KOPT-K1 (cell line): ENCODE measurements around the gene NME4.
"Not testable (repeated sequence)": the region's sequence is repeated elsewhere in the genome, so short reads cannot be mapped to it uniquely, and the experiment has no call there.

ENCODE experiments used
- H3K27ac ChIP-seq: fragments of 200-600 bp; sonication (generic); 2 replicates; pipeline ENCODE4 v1.5.1; 2016; ENCODE audit warnings: antibody characterized with exemption, mild to moderate bottlenecking, low read depth, low read length; ENCODE audit not compliant: poor library complexity, severe bottlenecking
- H3K36me3 ChIP-seq: fragments of 200-600 bp; sonication (generic); 2 replicates; pipeline ENCODE4 v1.5.1; 2017; ENCODE audit warnings: antibody characterized with exemption, mild to moderate bottlenecking, low read length, moderate library complexity; ENCODE audit not compliant: insufficient read depth
- H3K9me3 ChIP-seq: fragments of 200-600 bp; sonication (generic); 2 replicates; pipeline ENCODE4 v1.5.1; 2017; ENCODE audit warnings: antibody characterized with exemption, low read length, mild to moderate bottlenecking; ENCODE audit not compliant: insufficient read depth, poor library complexity, severe bottlenecking

Gene NME4

DNA sequence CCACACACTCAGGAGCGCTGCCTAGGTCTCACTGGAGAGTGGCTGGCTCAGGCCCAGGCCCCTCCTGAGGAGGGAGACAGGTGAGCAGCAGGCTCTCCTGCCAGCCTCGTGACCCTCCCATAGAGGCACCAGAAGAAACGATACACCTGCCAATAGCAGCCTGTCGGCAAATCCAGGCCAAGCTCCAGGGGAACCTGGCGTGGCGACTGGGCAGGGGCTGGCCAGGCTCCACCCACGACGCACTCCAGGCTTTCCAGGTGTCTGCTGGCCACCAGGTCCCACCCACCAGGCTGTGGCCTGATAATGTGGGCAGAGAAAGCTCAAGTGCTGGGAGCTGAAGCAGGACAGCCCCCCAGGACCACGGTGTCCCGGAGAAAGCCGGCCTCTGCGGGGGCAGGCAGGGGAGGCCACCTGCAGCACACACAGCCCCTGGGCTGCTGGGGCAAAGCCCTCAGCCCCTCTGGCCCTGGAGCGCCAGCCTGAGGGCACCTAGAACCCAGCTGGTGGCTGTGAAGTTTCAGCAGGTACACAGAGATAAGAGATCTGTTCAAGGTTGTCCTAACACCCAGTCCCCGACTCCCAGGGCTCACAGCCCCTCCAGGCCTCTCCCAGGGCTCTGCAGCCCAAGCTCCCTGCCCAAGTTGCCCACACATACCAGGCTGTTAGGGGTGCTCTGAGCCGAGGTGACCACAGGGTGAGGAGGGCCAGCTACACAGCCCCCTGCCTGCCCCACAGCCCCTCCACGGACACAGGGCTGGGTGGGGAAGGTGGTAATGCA, 17.6 kb upstream of the NME4 start:
- H3K9me3 ChIP-seq = no peaks in the 10 kb centered on the region
- H3K36me3 ChIP-seq = peaks cover 26% of the 10 kb centered on the region; the same call in 1 of the 2 replicates
- no peak overlapping the region for H3K27ac ChIP-seq

- Histone ChIP-seq H3K36me3 (peaks cover 19% of the 10 kb centered on the region; the same call in 1 of the 2 replicates), H3K27ac (no peak overlapping the region), H3K9me3 (no peaks in the 10 kb centered on the region)
These were observed 16.8 kb upstream of the NME4 start for GRCh38 chr16:379961-380761.

- Histone ChIP-seq H3K9me3 (no peaks in the 10 kb centered on the region), H3K27ac (peak overlapping the region; percentile 57), H3K36me3 (peaks cover 17% of the 10 kb centered on the region; the same call in 1 of the 2 replicates)
These were observed 16.3 kb upstream of the NME4 start for GRCh38 chr16:380762-381011.

DNA sequence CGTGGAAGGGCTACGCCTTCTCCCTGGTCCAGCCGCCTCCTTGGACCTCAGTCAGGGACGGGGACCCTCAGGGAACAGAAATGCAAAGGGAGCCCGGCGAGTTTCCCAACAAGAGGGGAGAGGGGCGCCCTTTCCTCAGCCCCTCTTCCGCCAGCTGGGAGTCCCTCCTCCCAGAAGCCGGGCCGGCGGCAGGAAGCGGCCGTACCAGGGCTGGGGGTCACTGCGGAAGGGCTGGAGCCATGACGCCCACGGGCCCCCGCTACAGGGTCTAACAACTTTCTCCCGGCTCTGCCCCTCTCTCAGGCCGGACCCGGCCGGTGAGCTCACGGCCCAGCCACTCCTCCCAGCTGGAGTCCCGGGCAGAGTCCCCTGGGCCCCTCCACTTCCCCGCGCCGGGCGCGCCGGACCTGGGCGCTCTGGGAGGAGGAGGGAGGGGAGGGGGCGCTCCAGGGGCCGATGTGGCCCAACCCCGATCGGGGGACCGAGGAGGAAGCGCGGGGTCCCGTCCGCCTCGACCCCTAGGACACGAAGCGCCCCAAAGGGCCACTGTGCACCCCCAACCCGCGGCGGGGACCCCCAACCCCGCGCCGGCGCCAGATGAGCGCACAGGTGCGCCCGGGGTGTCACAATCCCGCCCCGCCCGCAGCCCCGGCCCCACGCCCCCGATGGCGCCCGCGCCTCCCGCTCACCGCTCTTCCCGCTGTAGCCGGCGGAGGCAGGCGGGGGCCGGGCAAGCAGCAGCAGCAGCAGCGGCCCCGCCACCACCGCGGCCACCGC, 15.8 kb upstream of the NME4 start:
- Histone ChIP-seq H3K9me3 (no peaks in the 10 kb centered on the region), H3K27ac (peak overlapping the region; percentile 57), H3K36me3 (peaks cover 12% of the 10 kb centered on the region; the same call in 1 of the 2 replicates)

DNA sequence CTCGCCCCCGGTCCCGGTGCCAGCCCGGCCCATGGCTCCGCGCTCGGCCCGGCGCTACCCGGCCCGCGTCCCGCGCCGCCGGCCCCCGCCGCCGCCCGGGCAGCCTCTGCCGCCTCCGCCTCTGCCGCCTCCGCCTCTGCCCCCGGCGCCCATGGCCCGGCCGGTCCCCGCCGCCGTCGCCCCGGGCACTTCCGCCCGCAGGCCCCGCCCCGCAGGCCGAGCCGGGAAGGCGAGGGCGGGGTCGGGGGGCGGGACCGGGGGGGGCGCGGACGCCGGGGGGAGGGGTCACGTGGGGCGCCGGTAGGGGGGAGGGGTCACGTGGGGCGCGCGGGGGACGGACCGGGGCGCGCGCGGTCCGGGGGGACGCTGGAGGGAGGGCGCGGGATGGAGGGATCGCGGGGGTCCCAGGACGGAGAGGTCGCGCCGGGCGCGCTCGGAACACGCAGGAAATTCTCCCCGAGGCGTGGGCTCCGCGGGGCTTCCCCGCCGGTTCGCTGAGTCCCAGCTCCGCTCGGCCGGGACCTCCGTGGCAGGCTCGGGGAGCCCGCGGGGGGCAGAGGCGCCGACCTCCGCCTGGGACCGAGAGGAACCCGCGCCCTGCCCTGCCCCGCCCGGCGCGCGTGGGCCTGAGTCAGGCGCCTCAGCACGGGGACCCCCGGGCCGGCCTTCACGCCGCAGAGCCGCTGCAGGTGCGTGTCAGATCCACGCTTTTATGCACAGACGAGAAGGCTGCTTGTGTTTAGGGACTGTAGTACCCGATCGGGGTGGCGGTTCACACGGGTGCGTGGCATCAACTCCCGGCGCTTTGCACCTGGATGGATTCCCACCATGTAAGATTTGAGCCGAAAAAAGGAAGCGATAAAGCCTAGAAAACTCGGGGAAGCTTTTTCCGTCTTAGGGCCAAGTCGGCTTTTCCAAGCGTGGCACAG, 14.9 kb upstream of the NME4 start, which contains the start of gene PGAP6:
Gene PGAP6 (minus strand): TSS at position 190 of the 929 bp plus-strand sequence. CDS start 157 bp downstream, at position 33.
- Histone ChIP-seq H3K9me3 (no peaks in the 10 kb centered on the region), H3K27ac (peak within 1 kb of the TSS; percentile 57), H3K36me3 (peaks cover 4% of the 10 kb centered on the region; the same call in 1 of the 2 replicates)

GRCh38 chr16:383326-384051, 13.5 kb upstream of the NME4 start:
- Histone ChIP-seq H3K36me3 (no peaks in the 10 kb centered on the region), H3K27ac (no peak overlapping the region), H3K9me3 (no peaks in the 10 kb centered on the region)

DNA sequence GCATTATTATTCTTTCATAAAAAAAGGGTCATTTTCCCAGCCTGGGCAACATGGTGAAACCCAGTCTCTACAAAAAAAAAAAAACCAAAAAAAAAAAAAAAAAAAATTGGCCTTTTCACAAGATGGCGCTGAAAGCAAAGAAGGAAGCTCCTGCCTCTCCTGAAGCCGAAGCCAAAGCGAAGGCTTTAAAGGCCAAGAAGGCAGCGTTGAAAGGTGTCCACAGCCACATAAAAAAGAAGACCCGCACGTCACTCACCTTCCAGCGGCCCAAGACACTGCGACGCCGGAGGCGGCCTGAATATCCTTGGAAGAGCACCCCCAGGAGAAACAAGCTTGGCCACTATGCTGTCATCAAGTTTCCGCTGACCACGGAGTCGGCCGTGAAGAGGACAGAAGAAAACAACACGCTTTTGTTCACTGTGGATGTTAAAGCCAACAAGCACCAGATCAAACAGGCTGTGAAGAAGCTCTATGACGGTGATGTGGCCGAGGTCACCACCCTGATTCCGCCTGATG, 10.3 kb upstream of the NME4 start:
- Histone ChIP-seq H3K36me3 (no peaks in the 10 kb centered on the region), H3K27ac (no peak overlapping the region)

DNA sequence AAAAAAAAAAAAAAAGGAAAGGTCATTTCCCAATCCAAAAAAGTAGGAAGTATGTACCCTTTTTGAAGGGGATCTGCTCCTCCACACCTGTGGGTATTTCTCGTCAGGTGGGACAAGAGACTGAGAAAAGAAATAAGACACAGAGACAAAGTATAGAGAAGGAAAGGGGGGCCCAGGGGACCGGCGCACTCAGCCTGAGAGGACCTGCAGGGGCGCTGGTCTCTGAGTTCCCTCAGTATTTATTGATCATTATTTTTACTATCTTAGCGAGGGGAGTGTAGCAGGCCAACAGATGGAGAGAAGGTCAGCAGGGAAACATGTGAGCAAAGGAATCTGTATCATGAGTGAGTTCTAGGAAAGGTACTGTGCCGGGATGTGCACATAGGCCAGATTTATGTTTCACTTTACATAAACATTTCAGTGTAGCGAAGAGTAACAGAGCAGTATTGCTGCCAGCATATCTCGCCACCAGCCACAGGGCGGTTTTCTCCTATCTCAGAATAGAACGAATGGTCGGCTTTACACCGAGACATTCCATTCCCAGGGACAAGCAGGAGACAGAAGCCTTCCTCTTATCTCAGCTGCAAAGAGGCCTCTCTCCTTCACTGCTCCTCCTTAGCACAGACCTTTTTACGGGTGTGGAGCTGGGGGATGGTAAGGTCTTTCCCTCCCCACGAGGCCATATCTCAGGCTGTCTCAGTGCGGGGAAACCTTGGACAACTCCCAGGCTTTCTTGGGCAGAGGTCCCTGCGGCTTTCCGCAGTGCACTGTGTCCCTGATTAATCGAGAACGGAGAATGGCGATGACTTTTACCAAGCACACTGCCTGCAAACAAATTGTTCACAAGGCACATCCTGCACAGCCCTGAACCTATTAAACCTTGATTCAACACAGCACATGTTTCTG, 9.0 kb upstream of the NME4 start:
- H3K27ac ChIP-seq, H3K9me3 ChIP-seq, H3K36me3 ChIP-seq: not testable (repeated sequence)

More for the DNA sequence above, 10.3 kb upstream of the NME4 start:
- no peaks in the 10 kb centered on the region for H3K9me3 ChIP-seq

GRCh38 chr16:389352-389751, 7.6 kb upstream of the NME4 start:
- no peaks in the 10 kb centered on the region for H3K36me3 ChIP-seq
- no peaks in the 10 kb centered on the region for H3K9me3 ChIP-seq
- no peak overlapping the region for H3K27ac ChIP-seq

GRCh38 chr16:391885-392335, 5.1 kb upstream of the NME4 start:
- Histone ChIP-seq H3K36me3 (no peaks in the 10 kb centered on the region), H3K9me3 (no peaks in the 10 kb centered on the region), H3K27ac (no peak overlapping the region)

GRCh38 chr16:392450-393030, 4.5 kb upstream of the NME4 start:
- Histone ChIP-seq H3K9me3 (no peaks in the 10 kb centered on the region), H3K27ac (no peak overlapping the region), H3K36me3 (no peaks in the 10 kb centered on the region)

DNA sequence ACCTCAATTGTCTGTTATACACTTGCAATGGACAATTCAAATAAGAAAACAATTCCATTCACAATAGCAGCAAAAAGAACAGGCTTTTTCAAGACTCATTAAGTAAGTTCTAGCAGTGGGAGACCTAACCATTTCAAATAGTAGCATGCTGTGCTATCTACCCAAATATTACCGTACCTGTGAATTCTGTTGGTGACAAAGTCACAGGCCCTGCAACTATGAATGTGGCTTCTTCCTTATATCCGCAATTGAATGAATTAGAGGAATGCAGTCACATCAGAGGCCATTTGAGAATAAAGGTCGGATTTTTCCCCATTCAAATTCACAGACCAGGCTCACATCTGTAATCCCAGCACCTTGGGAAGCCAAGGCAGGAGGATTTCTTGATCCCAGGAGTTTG, 800 bp upstream of the NME4 start:
- no peaks in the 10 kb centered on the region for H3K36me3 ChIP-seq
- no peak overlapping the region for H3K27ac ChIP-seq
- no peaks in the 10 kb centered on the region for H3K9me3 ChIP-seq
